AG04450 (cell line): ENCODE results near the gene NME8. TPM values are rescaled to one million over a fixed set of nuclear protein-coding genes. Genes with fewer than 3 reads are reported as not detected.
"Not testable (repeated sequence)": the region's sequence is repeated elsewhere in the genome, so short reads cannot be mapped to it uniquely, and the experiment has no call there.

ENCODE experiments used
- CTCF ChIA-PET: fragments of 300-600, 350-600 bp; formaldehyde crosslinking; extraction: SDS; loops from one replicate; lab custom pipeline; 2022; ENCODE audit warnings: antibody characterized with exemption, inconsistent platforms; lab: Charles Lee
- POLR2A ChIA-PET: fragments of 350-600 bp; formaldehyde crosslinking; extraction: SDS; loops from one replicate; lab custom pipeline; 2021; ENCODE audit warnings: antibody characterized with exemption, inconsistent platforms; lab: Yijun Ruan, JAX
- DNase-seq: peaks from one replicate; pipeline ENCODE4 v3.0.0-alpha.2; 2011; ENCODE audit warnings: low read depth, low spot score
- H3K27ac ChIP-seq: one replicate; pipeline ENCODE4 v1.5.1; 2012; ENCODE audit warnings: low read depth, low read length, control low read depth
- H3K27me3 ChIP-seq: one replicate; pipeline ENCODE4 v1.6.0; 2012; ENCODE audit warnings: low read length; ENCODE audit not compliant: control insufficient read depth, insufficient read depth
- H3K4me3 ChIP-seq: 2 replicates; pipeline ENCODE4 v1.5.1; 2011; ENCODE audit warnings: mild to moderate bottlenecking, low read depth, low read length, control low read depth
- H3K9me3 ChIP-seq: 2 replicates; pipeline ENCODE4 v1.5.1; 2012; ENCODE audit warnings: low read length; ENCODE audit not compliant: control insufficient read depth, insufficient read depth
- CTCF ChIP-seq: IDR thresholded peaks from 2 replicates; pipeline ENCODE4 v1.5.1; 2011; ENCODE audit warnings: low read depth, low read length, control low read depth, inconsistent platforms
- polyA minus RNA-seq: library from RNA; depleted of rRNA, polyadenylated mRNA; stranded (reverse); fragments of >200 nt; gene quantifications from 2 replicates; pipeline ENCODE4 v1.2.3, GENCODE V29; 2011; rRNA and poly(A)+ RNA removed
- polyA plus RNA-seq: library from polyadenylated mRNA; depleted of rRNA; stranded (reverse); fragments of >200 nt; gene quantifications from 2 replicates; pipeline ENCODE4 v1.2.3, GENCODE V29; 2011; rRNA removed

The NME8 gene, protein sequence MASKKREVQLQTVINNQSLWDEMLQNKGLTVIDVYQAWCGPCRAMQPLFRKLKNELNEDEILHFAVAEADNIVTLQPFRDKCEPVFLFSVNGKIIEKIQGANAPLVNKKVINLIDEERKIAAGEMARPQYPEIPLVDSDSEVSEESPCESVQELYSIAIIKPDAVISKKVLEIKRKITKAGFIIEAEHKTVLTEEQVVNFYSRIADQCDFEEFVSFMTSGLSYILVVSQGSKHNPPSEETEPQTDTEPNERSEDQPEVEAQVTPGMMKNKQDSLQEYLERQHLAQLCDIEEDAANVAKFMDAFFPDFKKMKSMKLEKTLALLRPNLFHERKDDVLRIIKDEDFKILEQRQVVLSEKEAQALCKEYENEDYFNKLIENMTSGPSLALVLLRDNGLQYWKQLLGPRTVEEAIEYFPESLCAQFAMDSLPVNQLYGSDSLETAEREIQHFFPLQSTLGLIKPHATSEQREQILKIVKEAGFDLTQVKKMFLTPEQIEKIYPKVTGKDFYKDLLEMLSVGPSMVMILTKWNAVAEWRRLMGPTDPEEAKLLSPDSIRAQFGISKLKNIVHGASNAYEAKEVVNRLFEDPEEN
- polyA plus RNA-seq = not detected in 2 replicates
- not detected in 2 replicates for polyA minus RNA-seq

DNA sequence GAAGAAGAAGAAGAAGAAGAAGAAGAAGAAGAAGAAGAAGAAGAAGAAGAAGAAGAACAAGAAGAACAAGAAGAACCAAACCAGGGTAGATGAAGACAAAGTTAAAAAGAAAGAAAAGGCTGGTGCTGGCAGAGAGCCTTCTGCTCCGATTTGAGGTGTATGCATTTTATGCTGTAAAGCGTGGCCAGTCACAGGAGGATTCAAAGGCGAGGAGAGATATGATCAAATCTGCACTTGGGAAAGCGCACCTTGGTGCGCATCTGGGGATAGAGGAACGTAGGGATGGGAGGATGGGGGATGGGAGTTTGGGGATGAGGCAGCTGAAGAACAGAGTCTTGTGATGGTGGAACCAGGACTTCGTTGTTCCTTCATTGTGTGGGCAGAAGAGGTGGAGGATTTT is at the start of gene NME8:
Gene NME8 (plus strand): TSS at position 301 of the 400 bp plus-strand sequence. CDS start 1,670 bp downstream, outside the sequence.
- H3K27me3 ChIP-seq = no peaks in the 10 kb centered on the region
- CTCF ChIA-PET = no interaction called here
- peaks cover 16% of the 10 kb centered on the region for H3K9me3 ChIP-seq
- no peak within 1 kb of the TSS for H3K27ac ChIP-seq
- no peak for TF ChIP-seq CTCF
- no peak for DNase-seq
- POLR2A ChIA-PET = no interaction called here
- H3K4me3 ChIP-seq = no peak within 1 kb of the TSS

- TF ChIP-seq CTCF = no peak
- Histone ChIP-seq H3K27ac (no peak overlapping the region), H3K27me3 (no peaks in the 10 kb centered on the region), H3K4me3 (no peak overlapping the region), H3K9me3 (peaks cover 14% of the 10 kb centered on the region)
- no peak for DNase-seq
- CTCF ChIA-PET = no interaction called here
- POLR2A ChIA-PET = no interaction called here
Measured at GRCh38 chr7:37806152-37806551, 42.2 kb upstream of the NME8 start.

- H3K27me3 ChIP-seq, POLR2A ChIA-PET, CTCF ChIA-PET, DNase-seq, H3K9me3 ChIP-seq, H3K27ac ChIP-seq, H3K4me3 ChIP-seq: not testable (repeated sequence)
Measured at GRCh38 chr7:37812161-37812580, 36.2 kb upstream of the NME8 start.

GRCh38 chr7:37815671-37816371 is 32.6 kb upstream of the NME8 start:
- CTCF ChIA-PET = no interaction called here
- no peak for TF ChIP-seq CTCF
- 0 out of 2 replicates have a peak, but pooled peaks cover 2% of the 10 kb centered on the region for H3K9me3 ChIP-seq

DNA sequence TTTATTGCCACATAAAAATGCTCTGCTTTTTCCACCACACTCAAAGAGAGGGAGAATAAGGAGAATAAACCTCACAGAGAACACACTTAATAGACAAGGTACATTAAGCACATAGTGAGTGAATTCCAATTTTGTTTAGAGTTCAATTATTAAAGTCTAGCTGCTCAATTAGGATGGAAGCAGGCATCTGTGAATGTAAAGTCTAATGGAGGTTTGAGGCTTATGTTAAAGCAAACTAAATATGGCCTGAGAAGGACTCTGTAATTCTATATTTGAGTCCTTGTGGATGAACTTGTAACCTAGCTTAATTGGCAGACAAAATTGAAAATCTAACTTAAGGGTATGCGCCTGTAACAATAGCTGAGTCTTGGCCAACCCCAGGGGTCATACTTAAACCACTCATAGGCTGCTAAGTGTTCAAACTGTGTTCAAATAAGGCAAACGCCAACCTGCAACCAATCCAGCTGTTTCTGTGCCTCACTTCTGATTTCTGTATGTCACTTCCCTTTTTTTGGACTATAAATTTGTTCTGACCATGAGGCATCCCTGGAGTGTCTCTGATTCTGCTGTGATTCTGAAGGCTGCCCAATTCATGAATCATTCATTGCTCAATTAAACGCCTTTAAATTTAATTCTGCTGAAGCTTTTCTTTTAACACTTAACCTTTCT is 31.3 kb upstream of the NME8 start:
- no peak overlapping the region for H3K4me3 ChIP-seq
- H3K9me3 ChIP-seq = peaks cover 4% of the 10 kb centered on the region; the same call in 1 of the 2 replicates
- TF ChIP-seq CTCF = no peak
- no peaks in the 10 kb centered on the region for H3K27me3 ChIP-seq
- ChIA-PET CTCF (no interaction called here), POLR2A (no interaction called here)
- no peak for DNase-seq
- H3K27ac ChIP-seq = no peak overlapping the region

More at GRCh38 chr7:37815671-37816371, 32.6 kb upstream of the NME8 start:
- POLR2A ChIA-PET = no interaction called here
- Histone ChIP-seq H3K27me3 (no peaks in the 10 kb centered on the region), H3K27ac (no peak overlapping the region), H3K4me3 (no peak overlapping the region)
- DNase-seq = no peak
